Nephron progenitor cell (in vitro differentiated cells): ENCODE data around the gene GFOD1.
"Not testable (repeated sequence)": the region's sequence is repeated elsewhere in the genome, so short reads cannot be mapped to it uniquely, and the experiment has no call there.

Source experiments
- DNase-seq: peaks from one replicate; pipeline ENCODE4 v3.0.0; 2021
- H3K27ac Mint-ChIP-seq: 2 replicates; pipeline ENCODE4 v1.8.0; 2021; ENCODE audit warnings: mild to moderate bottlenecking, moderate library complexity, mixed read lengths
- H3K27me3 Mint-ChIP-seq: 2 replicates; pipeline ENCODE4 v1.8.0; 2021; ENCODE audit warnings: mild to moderate bottlenecking, low read depth, mixed read lengths; ENCODE audit not compliant: poor library complexity
- H3K36me3 Mint-ChIP-seq: 2 replicates; pipeline ENCODE4 v1.8.0; 2021; ENCODE audit warnings: low read depth, mixed read lengths
- H3K4me1 Mint-ChIP-seq: 2 replicates; pipeline ENCODE4 v1.8.0; 2021; ENCODE audit warnings: mixed read lengths
- H3K4me3 Mint-ChIP-seq: 2 replicates; pipeline ENCODE4 v1.8.0; 2021; ENCODE audit warnings: mild to moderate bottlenecking, moderate library complexity, mixed read lengths
- H3K9me3 Mint-ChIP-seq: 2 replicates; pipeline ENCODE4 v1.8.0; 2021; ENCODE audit warnings: mild to moderate bottlenecking, moderate library complexity, mixed read lengths
- TF ChIP-seq, protein P1 (sequence below): fragments of 200-600 bp; sonication (generic); IDR thresholded peaks from 2 replicates; pipeline ENCODE4 v1.5.0; 2021; ENCODE audit warnings: antibody characterized with exemption

The GFOD1 gene

GRCh38 chr6:13328076-13328874 lies 159.1 kb downstream of the GFOD1 start, which contains the start of gene TBC1D7:
TBC1D7 (minus strand) TSS chr6:13328537; CDS start chr6:13326898, 1,639 bp downstream.
- peak; percentile 96 for DNase-seq
- TF ChIP-seq, protein P1, sequence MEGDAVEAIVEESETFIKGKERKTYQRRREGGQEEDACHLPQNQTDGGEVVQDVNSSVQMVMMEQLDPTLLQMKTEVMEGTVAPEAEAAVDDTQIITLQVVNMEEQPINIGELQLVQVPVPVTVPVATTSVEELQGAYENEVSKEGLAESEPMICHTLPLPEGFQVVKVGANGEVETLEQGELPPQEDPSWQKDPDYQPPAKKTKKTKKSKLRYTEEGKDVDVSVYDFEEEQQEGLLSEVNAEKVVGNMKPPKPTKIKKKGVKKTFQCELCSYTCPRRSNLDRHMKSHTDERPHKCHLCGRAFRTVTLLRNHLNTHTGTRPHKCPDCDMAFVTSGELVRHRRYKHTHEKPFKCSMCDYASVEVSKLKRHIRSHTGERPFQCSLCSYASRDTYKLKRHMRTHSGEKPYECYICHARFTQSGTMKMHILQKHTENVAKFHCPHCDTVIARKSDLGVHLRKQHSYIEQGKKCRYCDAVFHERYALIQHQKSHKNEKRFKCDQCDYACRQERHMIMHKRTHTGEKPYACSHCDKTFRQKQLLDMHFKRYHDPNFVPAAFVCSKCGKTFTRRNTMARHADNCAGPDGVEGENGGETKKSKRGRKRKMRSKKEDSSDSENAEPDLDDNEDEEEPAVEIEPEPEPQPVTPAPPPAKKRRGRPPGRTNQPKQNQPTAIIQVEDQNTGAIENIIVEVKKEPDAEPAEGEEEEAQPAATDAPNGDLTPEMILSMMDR, result no peak
- Mint-ChIP-seq H3K36me3 (peaks cover 28% of the 10 kb centered on the region), H3K4me3 (peak within 1 kb of the TSS; percentile 95), H3K27ac (peak within 1 kb of the TSS; percentile 95), H3K4me1 (peaks cover 47% of the 10 kb centered on the region), H3K27me3 (peaks cover 8% of the 10 kb centered on the region), H3K9me3 (no peaks in the 10 kb centered on the region)

DNA sequence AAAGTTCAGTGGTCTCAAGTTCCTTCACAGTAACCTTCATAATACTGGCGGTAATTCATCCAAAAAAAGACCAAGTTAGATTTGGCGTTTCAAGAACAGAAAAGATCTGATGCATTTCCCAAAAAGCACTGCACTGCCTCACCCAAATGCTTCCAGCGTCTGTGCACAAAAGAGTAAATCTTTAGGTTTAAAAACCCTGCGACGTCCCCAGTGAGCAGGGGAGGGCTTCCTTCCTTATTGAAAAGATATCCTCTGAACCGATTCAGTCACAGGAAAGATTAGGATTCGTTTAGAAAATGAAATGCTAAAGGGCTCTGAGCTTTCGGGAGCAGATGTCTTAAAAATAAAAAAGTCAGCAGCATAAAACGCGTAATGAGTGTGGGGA lies 159.7 kb downstream of the GFOD1 start:
- H3K9me3 Mint-ChIP-seq, result no peaks in the 10 kb centered on the region
- H3K4me3 Mint-ChIP-seq, result peak overlapping the region; percentile 95
- H3K36me3 Mint-ChIP-seq, result peaks cover 30% of the 10 kb centered on the region
- peaks cover 8% of the 10 kb centered on the region for H3K27me3 Mint-ChIP-seq
- TF ChIP-seq, protein P1, result no peak
- no peak for DNase-seq
- peak overlapping the region; percentile 95 for H3K27ac Mint-ChIP-seq
- peaks cover 47% of the 10 kb centered on the region for H3K4me1 Mint-ChIP-seq

DNA sequence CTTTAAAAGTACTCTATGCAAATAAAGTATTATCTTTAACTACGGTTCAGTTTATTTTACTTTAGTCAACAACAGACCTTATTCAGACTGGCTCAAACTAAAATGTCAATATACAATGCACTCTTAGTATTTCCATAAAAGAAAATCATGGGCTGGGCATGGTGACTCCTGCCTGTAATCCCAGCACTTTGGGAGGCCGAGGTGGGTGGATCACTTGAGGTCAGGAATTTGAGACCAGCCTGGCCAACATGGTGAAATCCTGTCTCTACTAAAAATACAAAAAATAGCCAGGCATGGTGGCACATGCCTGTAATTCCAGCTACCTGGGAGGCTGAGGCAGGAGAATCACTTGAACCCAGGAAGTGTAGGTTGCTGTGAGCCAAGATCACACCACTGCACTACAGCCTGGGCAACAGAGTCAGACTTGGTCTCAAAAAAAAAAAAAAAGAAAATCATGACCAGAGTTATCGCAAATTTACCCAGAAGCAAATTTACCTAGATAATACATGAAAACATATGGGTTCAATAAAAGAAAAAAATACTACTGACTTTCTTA lies 161.3 kb downstream of the GFOD1 start:
- peaks cover 42% of the 10 kb centered on the region for H3K36me3 Mint-ChIP-seq
- H3K4me1 Mint-ChIP-seq, result peaks cover 46% of the 10 kb centered on the region
- not testable (repeated sequence) for H3K27ac Mint-ChIP-seq, H3K9me3 Mint-ChIP-seq, H3K27me3 Mint-ChIP-seq, DNase-seq
- H3K4me3 Mint-ChIP-seq, result peak overlapping the region; percentile 95

- Mint-ChIP-seq H3K4me1 (peaks cover 2% of the 10 kb centered on the region), H3K4me3 (no peak overlapping the region), H3K27ac (no peak overlapping the region), H3K36me3 (peaks cover 87% of the 10 kb centered on the region), H3K9me3 (no peaks in the 10 kb centered on the region), H3K27me3 (no peaks in the 10 kb centered on the region)
- DNase-seq, result no peak
- TF ChIP-seq, protein P1, result no peak
Observed at GRCh38 chr6:13319891-13320564, 167.4 kb downstream of the GFOD1 start.

DNA sequence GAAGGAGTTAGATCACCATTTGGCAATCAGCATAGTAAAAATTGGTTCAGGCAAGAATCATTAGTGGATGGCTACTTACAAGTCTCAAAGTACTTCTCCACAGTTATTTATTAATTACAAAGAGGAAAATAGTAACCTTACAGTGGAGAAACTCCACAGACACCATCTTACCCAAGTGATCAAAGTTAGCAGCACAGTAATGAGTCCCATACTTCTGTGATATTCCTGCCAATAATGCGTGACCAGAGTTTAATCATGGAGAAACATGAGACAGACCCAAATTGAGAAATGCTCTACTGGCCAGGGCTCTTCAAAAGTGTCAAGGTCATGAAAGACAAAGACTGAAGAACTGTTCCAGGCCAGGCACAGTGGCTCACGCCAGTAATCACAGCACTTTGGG lies 168.6 kb downstream of the GFOD1 start:
- Mint-ChIP-seq H3K4me3 (no peak overlapping the region), H3K4me1 (no peaks in the 10 kb centered on the region), H3K27ac (no peak overlapping the region), H3K36me3 (peaks cover 86% of the 10 kb centered on the region), H3K9me3 (no peaks in the 10 kb centered on the region), H3K27me3 (no peaks in the 10 kb centered on the region)
- TF ChIP-seq, protein P1, result no peak
- DNase-seq, result no peak

- Mint-ChIP-seq H3K36me3 (peaks cover 93% of the 10 kb centered on the region), H3K4me3 (no peak overlapping the region), H3K27ac (peak overlapping the region; percentile 74), H3K9me3 (no peaks in the 10 kb centered on the region), H3K27me3 (no peaks in the 10 kb centered on the region), H3K4me1 (no peaks in the 10 kb centered on the region)
- TF ChIP-seq, protein P1, result no peak
- DNase-seq, result no peak
Observed at GRCh38 chr6:13315896-13316295, 171.5 kb downstream of the GFOD1 start.
